Stomach (tissue), 4 donors: ENCODE data around the gene CUTC.

Experiments
- CTCF ChIP-seq, 7 experiments: fragments of 450-650 bp in 4 of 7; fragments of 200-600 bp in 3 of 7; sonication (generic) in 3 of 7; IDR thresholded peaks; one replicate each; pipeline ENCODE4 v1.5.1; 2016 to 2019; ENCODE audit warnings: antibody characterized with exemption in 7 of 7, control low read depth in 2 of 7, mild to moderate bottlenecking in 1 of 7
- EP300 ChIP-seq: sonication (generic); formaldehyde crosslinking; IDR thresholded peaks from one replicate; pipeline ENCODE4 v1.6.1; 2017; ENCODE audit warnings: antibody characterized with exemption
- POLR2A ChIP-seq, 4 donors: fragments of 450-650 bp; IDR thresholded peaks; one replicate each; pipeline ENCODE4 v1.6.1; 2016; ENCODE audit warnings: antibody characterized with exemption in 4 of 4, control low read depth in 2 of 4, mild to moderate bottlenecking in 1 of 4, moderate library complexity in 1 of 4
- POLR2AphosphoS5 ChIP-seq, 3 donors: sonication (generic); formaldehyde crosslinking; IDR thresholded peaks; one replicate each; pipeline ENCODE4 v1.6.1; 2016; ENCODE audit warnings: antibody characterized with exemption in 3 of 3

- TF ChIP-seq CTCF (IDR thresholded peaks at IDR 0.05) (no peak), EP300 (no peak), POLR2AphosphoS5 (IDR thresholded peaks at IDR 0.05) (no peak), POLR2A (IDR thresholded peaks at IDR 0.05) (no peak)
Measured at GRCh38 chr10:99768556-99768955, 36.5 kb downstream of the CUTC start.
